Measurements from ENCODE around the gene GPR141.

- no peak for TF ChIP-seq CTCF (IDR thresholded peaks at IDR 0.05)
- TF ChIP-seq EZH2phosphoT487 (IDR thresholded peaks at IDR 0.05; ENCODE audit: borderline replicate concordance, low read depth) = no peak
- TF ChIP-seq TAF1 (IDR thresholded peaks at IDR 0.05; ENCODE audit: borderline replicate concordance, low read depth, low read length) = no peak
- TF ChIP-seq FOXJ3 (CRISPR knock-in tag; IDR thresholded peaks at IDR 0.05) = no peak
- TF ChIP-seq FOXM1 (IDR thresholded peaks at IDR 0.05; ENCODE audit: low read depth) = no peak
- no peak for TF ChIP-seq NRF1 (IDR thresholded peaks at IDR 0.05; ENCODE audit: low read depth, low read length)
Measured at GRCh38 chr7:37771342-37771741, 87.8 kb downstream of the GPR141 start.
